Glomerular endothelial cell (primary cell): Measurements from ENCODE around the gene ELAVL2. TPM values are rescaled to one million over a fixed set of nuclear protein-coding genes. Genes with fewer than 3 reads are reported as not detected.

ENCODE experiments used
- DNase-seq: peaks from one replicate; pipeline ENCODE4 v3.0.0-alpha.2; 2011; ENCODE audit warnings: low read depth, low spot score; ENCODE audit errors: extremely low read depth
- total RNA-seq: library from RNA; depleted of rRNA; stranded (reverse); fragments of >200 nt; gene quantifications from 2 replicates; pipeline ENCODE4 v1.2.3, GENCODE V29; 2015

Gene ELAVL2
- total RNA-seq, 1 donor from 2014 or later: 5.5 TPM

- DNase-seq: no peak
Measured at GRCh38 chr9:23774266-23774665, 51.8 kb downstream of the ELAVL2 start.

GRCh38 chr9:23772385-23772783 is 53.7 kb downstream of the ELAVL2 start:
- DNase-seq: no peak

DNA sequence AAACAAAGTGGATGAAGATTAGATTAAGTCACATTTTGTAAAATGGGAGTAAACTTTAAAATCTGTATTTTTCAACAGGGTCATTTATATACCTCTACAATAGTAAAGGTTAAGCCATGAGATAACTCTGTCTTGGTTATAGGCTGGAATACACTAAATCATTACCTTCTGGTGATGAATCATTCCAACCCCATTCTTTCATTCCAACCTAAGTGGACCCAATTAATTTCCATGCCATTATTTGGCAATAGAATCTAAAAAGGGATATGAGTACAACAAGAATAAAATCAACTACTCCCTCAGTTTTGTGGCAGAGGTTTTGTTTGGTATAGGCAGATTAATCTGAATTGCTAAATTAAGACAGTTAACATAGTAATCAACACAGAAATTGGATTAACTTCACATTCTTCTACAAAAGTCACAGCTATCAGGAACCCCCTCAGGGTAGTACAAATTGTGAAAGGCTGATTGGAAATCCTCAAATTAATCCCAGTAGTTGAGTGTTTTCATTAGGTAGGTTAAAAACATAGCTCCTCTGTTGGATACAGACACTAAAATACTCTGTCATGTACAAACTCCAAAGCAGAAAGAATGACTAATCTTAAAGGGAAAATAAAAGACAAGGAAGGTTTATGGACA is 54.2 kb downstream of the ELAVL2 start:
- no peak for DNase-seq

DNA sequence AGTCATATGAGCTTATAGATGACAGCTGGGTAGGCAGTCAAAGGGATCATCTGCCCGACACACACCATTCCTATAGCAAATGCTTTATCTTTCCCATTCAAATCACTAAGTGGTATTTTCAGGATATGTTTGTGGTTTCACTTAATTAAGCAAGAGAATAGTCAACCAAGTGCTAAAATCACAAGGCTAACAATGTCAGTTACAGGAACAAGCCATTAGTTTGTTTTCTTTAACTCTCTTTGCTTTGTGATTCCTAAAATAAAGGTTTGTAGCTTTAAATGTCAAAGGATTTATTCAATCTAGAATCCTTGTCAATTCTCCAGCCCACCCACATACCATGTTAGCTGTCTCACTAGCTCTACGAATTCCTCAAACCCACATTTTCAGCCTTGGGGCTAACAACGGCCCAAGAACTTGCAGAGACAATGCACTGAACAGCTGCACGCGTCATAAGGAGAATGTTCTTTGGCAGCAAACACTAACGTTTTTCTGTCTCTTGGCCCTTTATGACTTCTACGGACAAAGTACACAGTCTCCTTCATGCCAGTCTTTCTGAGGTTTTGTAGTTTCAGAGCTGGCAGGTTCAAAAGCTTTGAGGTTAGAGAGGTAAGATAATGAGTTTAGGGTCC is 56.6 kb downstream of the ELAVL2 start:
- DNase-seq: no peak

DNA sequence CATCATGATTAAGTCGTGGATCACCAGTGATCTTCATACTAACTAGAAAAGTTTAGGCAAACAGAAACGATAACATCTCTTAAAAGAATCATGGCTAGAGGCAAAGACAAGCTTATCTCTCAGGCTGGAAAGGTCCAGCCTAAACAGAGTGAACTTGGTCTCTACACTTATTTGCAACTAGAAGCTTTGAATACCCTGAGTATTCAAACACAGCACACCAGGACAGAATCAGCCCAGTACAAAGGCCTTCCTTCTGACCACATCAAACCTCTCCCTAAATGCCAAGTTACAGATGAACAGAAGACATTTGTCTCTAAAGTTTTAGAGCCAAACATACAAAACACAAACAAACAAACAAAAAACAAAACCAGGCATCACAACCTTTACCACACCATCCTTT is 57.2 kb downstream of the ELAVL2 start:
- no peak for DNase-seq

GRCh38 chr9:23766613-23767012 is 59.4 kb downstream of the ELAVL2 start:
- no peak for DNase-seq

- no peak for DNase-seq
Measured at GRCh38 chr9:23765561-23765960, 60.5 kb downstream of the ELAVL2 start.

- DNase-seq: no peak
Measured at GRCh38 chr9:23764219-23764618, 61.8 kb downstream of the ELAVL2 start.

DNA sequence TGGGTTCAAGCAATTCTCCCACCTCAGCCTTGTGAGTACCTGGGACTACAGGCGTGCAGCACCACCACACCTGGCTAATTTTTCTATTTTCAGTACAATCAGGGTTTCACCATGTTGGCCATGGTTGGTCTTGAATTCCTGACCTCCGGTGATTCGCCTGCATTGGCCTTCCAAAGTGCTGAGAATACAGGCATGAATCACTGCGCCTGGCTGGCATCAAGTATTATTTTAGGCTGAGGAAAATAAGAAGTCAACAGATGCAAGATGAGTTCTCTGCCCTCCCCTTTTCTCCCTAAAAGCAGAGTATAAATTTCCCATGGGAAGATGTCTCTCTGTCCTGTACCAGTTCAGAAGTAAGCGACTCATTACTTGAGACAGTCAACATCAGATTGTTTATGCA is 71.5 kb downstream of the ELAVL2 start:
- DNase-seq: no peak

GRCh38 chr9:23752859-23753258 is 73.2 kb downstream of the ELAVL2 start:
- DNase-seq: no peak

DNA sequence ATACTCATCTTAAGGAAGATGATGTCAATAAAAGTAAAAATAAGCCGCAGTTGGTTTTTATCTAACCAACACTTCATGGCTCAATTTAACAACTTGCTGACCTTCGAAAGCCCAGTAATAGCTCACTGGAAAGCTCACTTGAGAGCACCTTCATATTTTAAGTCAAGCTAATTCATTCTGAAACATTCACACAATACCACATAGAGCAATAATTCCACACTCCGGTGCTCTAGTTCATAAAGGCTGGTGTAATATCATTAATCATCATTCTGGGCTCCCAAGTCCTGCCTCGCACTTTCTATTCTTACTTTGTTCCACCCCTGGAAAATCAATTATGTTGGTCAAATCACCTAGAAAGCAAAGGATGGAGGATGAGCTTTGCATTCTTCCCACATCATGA is 74.4 kb downstream of the ELAVL2 start:
- no peak for DNase-seq

- DNase-seq: no peak
Measured at GRCh38 chr9:23750808-23751207, 75.2 kb downstream of the ELAVL2 start.

GRCh38 chr9:23747088-23748075 is 78.7 kb downstream of the ELAVL2 start:
- no peak for DNase-seq

DNA sequence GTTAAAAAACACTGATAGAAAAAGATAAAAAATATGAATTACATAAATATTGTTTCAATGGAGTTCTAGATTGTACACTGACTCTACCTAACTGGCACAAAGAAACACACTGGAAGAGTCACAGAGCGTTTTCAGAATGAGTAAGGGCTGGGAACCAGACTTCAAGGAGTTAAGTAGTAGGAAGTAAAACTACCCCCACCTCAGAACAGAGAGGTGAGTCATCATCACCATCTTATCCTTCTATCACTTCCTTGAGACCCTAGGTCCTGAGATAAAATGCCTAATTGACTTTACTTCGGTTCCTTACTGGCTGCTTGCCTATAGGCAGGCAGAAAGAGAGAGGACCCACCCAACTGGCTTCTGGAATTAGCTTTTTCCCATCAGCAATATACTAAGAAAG is 79.7 kb downstream of the ELAVL2 start:
- DNase-seq: no peak

- no peak for DNase-seq
Measured at GRCh38 chr9:23743036-23743435, 83.0 kb downstream of the ELAVL2 start.

DNA sequence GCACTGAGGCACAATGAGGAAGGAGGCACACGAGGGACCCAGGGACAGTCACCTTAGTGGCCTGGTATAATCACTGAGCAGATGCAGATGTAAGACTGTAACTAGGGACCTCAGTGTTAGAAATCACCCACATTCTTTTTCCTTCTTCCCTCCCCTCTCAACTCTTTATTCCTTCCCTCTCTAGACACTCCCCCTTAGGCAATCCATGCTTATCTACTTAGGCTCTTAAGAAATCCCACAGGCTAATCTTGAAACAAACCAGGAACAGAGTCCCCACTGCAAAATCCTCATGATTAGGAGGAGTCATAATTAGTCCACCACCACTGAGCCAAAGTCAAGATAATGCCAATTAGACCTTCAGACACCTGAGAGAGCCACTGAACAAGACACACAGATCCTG is 84.7 kb downstream of the ELAVL2 start:
- DNase-seq: no peak

DNA sequence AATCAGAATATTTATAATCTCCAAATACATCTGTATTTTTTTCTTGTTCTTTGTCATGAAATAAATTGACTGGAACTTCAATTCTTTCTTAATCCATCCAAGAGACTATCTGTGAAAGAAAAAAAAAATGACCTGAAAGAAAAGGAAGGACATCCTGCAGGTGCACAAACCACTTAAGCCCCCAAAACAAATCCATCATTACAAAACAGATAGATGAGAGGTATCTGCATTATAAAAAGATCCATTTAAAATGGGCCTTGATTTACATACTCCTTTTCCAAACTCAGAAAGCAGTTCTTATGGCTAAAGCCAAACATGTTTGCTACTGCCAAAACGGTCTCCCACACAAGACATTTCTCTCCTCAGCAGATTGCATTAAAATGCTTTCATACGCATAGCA is 85.5 kb downstream of the ELAVL2 start:
- no peak for DNase-seq

- no peak for DNase-seq
Measured at GRCh38 chr9:23739753-23740152, 86.3 kb downstream of the ELAVL2 start.

- DNase-seq: no peak
Measured at GRCh38 chr9:23736293-23736692, 89.7 kb downstream of the ELAVL2 start.

- DNase-seq: no peak
Measured at GRCh38 chr9:23733495-23734078, 92.5 kb downstream of the ELAVL2 start.

- DNase-seq: no peak
Measured at GRCh38 chr9:23731353-23731752, 94.7 kb downstream of the ELAVL2 start.
